Lower lobe of right lung (tissue), 2 donors: ENCODE measurements around the gene PACRG. TPM values are rescaled to one million over a fixed set of nuclear protein-coding genes. Genes with fewer than 3 reads are reported as not detected.

Experiments
- ATAC-seq, 2 donors: fragments of 200-7000 bp; cut with Tn5 transposase; one replicate each; pipeline ENCODE4 v1.9.1; 2020 to 2022; ENCODE audit warnings: mild to moderate bottlenecking in 2 of 2, moderate library complexity in 2 of 2
- DNase-seq: peaks from one replicate; pipeline ENCODE4 v3.0.0-alpha.2; 2020
- H3K27ac ChIP-seq: fragments of 200-600 bp; one replicate; pipeline ENCODE4 v1.8.0; 2022
- H3K27me3 ChIP-seq: fragments of 200-600 bp; one replicate; pipeline ENCODE4 v1.8.0; 2022; ENCODE audit warnings: low read depth
- H3K36me3 ChIP-seq: fragments of 200-600 bp; one replicate; pipeline ENCODE4 v1.8.0; 2022; ENCODE audit warnings: mild to moderate bottlenecking
- H3K4me1 ChIP-seq: fragments of 200-600 bp; one replicate; pipeline ENCODE4 v1.8.0; 2022
- H3K4me3 ChIP-seq: fragments of 200-600 bp; one replicate; pipeline ENCODE4 v1.8.0; 2022; ENCODE audit warnings: mild to moderate bottlenecking
- H3K9me3 ChIP-seq: fragments of 200-600 bp; one replicate; pipeline ENCODE4 v1.8.0; 2022
- CTCF ChIP-seq: fragments of 200-600 bp; IDR thresholded peaks from one replicate; pipeline ENCODE4 v1.8.0; 2022; ENCODE audit warnings: antibody characterized with exemption, mild to moderate bottlenecking
- intact Hi-C: fragments of 100-400 bp; cut with DNase I; formaldehyde crosslinking; loops from one replicate; pipeline ENCODE4 v1.11.0; 2022
- total RNA-seq: library from RNA; stranded (reverse); fragmentation: NEBNext Ultra II Directional; extraction: Animal tissue kit (Norgen Biotek cat#: 25700); gene quantifications from one replicate; pipeline ENCODE4 v1.2.1, GENCODE V29; 2021
- donor health status: DM: no; HTN: yes; CAD: no; lungs with severe emphysema.

PACRG gene
- total RNA-seq, 1 donor from 2014 or later, result 5.5 TPM

DNA sequence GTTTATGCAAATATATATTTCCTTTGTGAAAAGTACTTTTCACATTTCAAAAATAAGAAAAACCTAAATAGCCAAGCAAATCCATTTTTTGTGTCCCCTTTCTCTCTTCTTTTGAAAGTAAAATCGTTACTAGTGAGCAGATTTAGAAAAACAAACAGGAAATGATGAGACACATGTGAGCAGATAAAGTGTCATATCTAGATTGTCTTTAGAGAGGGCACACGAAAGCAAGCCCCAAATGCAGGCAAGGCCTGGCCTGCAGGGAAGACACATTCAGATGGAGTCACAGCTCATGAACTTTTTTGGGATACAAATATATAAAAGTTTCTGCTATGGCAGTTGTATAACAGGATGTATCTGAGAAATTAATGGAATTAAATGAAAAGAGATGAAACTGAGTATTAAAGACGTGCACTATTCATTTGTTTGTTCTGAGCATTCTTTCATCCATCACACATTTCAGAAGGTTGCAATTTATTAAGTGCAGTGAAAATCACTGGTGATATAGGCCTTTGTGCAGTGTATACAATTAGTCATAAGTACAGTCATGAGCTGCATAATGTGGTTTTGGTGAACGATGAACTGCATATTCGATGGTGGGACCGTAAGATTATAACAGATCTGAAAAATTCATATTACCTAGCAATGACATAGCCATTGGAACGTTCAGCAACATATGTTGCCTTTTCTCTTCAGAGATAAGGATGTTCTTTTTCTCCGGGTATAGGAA is 101.4 kb downstream of the PACRG start:
- intact Hi-C loops, result no loop called here
- ATAC-seq, result no peak
- Histone ChIP-seq H3K36me3 (no peaks in the 10 kb centered on the region), H3K27me3 (no peaks in the 10 kb centered on the region), H3K9me3 (no peaks in the 10 kb centered on the region), H3K4me3 (no peak overlapping the region), H3K27ac (no peak overlapping the region), H3K4me1 (no peaks in the 10 kb centered on the region)
- TF ChIP-seq CTCF, result no peak
- DNase-seq, result no peak

DNA sequence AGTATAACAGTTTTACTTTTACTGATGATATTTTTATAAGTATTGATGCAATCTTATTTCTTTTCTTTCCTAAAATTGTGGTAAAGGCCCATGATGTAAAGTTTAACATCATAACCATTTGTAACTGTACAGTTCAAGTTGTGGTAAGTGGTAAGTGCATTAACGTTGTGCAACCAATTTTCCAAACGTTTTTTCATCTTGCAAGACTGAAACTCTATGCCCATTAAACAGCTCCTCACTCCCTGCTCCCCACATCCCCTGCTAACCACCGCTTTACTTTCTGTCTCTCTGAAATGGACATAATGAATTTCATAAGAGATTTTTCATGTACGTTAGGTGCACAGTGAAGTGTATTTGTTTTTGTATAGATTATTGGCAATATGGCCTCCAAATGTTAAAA is 106.0 kb downstream of the PACRG start:
- no peaks in the 10 kb centered on the region for H3K9me3 ChIP-seq
- DNase-seq (no peak), ATAC-seq (no peak)
- no peaks in the 10 kb centered on the region for H3K27me3 ChIP-seq
- no peaks in the 10 kb centered on the region for H3K4me1 ChIP-seq
- H3K4me3 ChIP-seq, result no peak overlapping the region
- no peak for TF ChIP-seq CTCF
- H3K27ac ChIP-seq, result no peak overlapping the region
- H3K36me3 ChIP-seq, result no peaks in the 10 kb centered on the region
- intact Hi-C loops, result no loop called here

DNA sequence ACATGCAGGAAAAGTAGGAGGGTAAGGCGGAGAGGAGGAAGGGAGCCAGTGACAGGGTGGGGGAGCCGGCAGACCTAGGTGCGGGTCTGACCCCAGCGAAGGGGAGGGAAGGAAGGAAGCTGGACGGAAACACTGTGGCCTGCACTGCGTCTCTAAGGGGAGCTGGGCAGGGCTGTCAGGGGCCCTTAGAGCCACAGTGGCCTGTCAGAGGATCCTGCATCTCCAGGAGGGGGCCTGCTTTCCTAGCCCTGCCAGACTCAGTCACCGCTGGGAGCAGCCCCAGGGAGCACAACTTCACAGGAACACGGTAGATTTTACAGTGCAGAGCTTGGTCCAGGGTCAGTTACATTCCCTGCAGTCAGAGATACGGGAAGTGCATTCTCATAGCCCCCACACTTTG is 118.2 kb downstream of the PACRG start:
- no peak for TF ChIP-seq CTCF
- no peaks in the 10 kb centered on the region for H3K9me3 ChIP-seq
- no peak overlapping the region for H3K27ac ChIP-seq
- H3K4me1 ChIP-seq, result no peaks in the 10 kb centered on the region
- intact Hi-C loops, result no loop called here
- ATAC-seq (no peak), DNase-seq (no peak)
- no peaks in the 10 kb centered on the region for H3K27me3 ChIP-seq
- H3K36me3 ChIP-seq, result no peaks in the 10 kb centered on the region
- H3K4me3 ChIP-seq, result no peak overlapping the region

DNA sequence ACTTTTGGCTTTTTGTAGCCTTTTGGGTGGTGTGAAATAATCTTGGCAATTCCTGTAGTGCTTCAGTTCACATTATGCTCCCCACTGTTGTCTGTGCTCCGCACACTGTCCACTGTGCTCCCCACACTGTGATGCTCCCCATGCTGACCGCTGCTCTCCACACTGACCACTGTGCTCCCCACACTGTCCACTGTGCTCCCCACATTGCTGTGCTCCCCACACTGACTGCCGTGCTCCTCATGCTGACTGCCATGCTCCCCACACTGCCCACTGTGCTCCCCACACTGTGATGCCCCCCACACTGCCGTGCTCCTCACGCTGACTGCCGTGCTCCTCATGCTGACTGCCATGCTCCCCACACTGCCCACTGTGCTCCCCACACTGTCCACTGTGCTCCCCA is 118.9 kb downstream of the PACRG start:
- H3K36me3 ChIP-seq, result no peaks in the 10 kb centered on the region
- no peak overlapping the region for H3K27ac ChIP-seq
- H3K9me3 ChIP-seq, result no peaks in the 10 kb centered on the region
- no peaks in the 10 kb centered on the region for H3K4me1 ChIP-seq
- H3K27me3 ChIP-seq, result no peaks in the 10 kb centered on the region
- H3K4me3 ChIP-seq, result no peak overlapping the region
- intact Hi-C loops, result no loop called here
- no peak for ATAC-seq
- DNase-seq, result no peak
- no peak for TF ChIP-seq CTCF

- no peaks in the 10 kb centered on the region for H3K36me3 ChIP-seq
- no peaks in the 10 kb centered on the region for H3K27me3 ChIP-seq
- no peaks in the 10 kb centered on the region for H3K4me1 ChIP-seq
- H3K4me3 ChIP-seq, result no peak overlapping the region
- DNase-seq (no peak), ATAC-seq (no peak)
- no peak for TF ChIP-seq CTCF
- H3K27ac ChIP-seq, result no peak overlapping the region
- intact Hi-C loops, result no loop called here
- no peaks in the 10 kb centered on the region for H3K9me3 ChIP-seq
These were observed 121.5 kb downstream of the PACRG start for GRCh38 chr6:162849269-162849668.
